Right lobe of liver (tissue), 6 donors: Measurements from ENCODE around the gene BBX. TPM values are rescaled to one million over a fixed set of nuclear protein-coding genes. Genes with fewer than 3 reads are reported as not detected.

Experiments used
- ATAC-seq, 4 donors: fragments of 200-7000 bp; cut with Tn5 transposase; one replicate each; pipeline ENCODE4 v1.9.1; 2020; ENCODE audit warnings: mild to moderate bottlenecking in 4 of 4, moderate library complexity in 4 of 4
- DNase-seq, 3 donors: peaks; one replicate each; pipeline ENCODE4 v3.0.0-alpha.2; 2020
- H3K27ac ChIP-seq, 3 donors: fragments of 200-600 bp; one replicate each; pipeline ENCODE4 v1.8.0; 2022
- H3K27me3 ChIP-seq, 2 donors: fragments of 200-600 bp; one replicate each; pipeline ENCODE4 v1.8.0; 2022
- H3K36me3 ChIP-seq, 4 donors: fragments of 200-600 bp; sonication (generic) in 1 of 4; one replicate each; pipeline versions ENCODE4 v1.5.1 to v1.8.0; 2017 to 2022; ENCODE audit warnings: control low read depth in 1 of 4
- H3K4me1 ChIP-seq, 4 donors: fragments of 200-600 bp; sonication (generic) in 1 of 4; one replicate each; pipeline versions ENCODE4 v1.5.1 to v1.8.0; 2017 to 2022; ENCODE audit warnings: control low read depth in 1 of 4
- H3K4me3 ChIP-seq, 3 donors: fragments of 200-600 bp; one replicate each; pipeline ENCODE4 v1.8.0; 2022
- H3K9me3 ChIP-seq, 4 donors: fragments of 200-600 bp; sonication (generic) in 1 of 4; one replicate each; pipeline versions ENCODE4 v1.5.1 to v1.8.0; 2017 to 2022; ENCODE audit warnings: control low read depth in 1 of 4
- POLR2A ChIP-seq: fragments of 450-650 bp; IDR thresholded peaks from one replicate; pipeline ENCODE4 v1.6.1; 2017; ENCODE audit warnings: antibody characterized with exemption, mild to moderate bottlenecking
- WGBS: methylation state at CpG from one replicate; pipeline ENCODE4 v1.1.6; 2018; ENCODE audit warnings: low coverage, low lambda C conversion rate; ENCODE audit not compliant: insufficient coverage; ENCODE audit errors: missing lambda C conversion rate; 5-methylcytosine and 5-hydroxymethylcytosine counted together
- intact Hi-C, 2 donors: fragments of 100-400 bp; cut with DNase I; formaldehyde crosslinking; loops; one replicate each; pipeline versions ENCODE4 v1.11.2 to v1.14.1; 2022
- total RNA-seq, 6 experiments: library from RNA; depleted of rRNA in 2 of 6; stranded (reverse); fragments of >200 nt in 2 of 6; fragmentation: NEBNext Ultra II Directional in 3 of 6; extraction: Animal tissue kit (Norgen Biotek cat#: 25700) in 3 of 6; gene quantifications; one replicate each; pipeline versions ENCODE4 v1.1.0 to v1.2.4, GENCODE V29; 2016 to 2023
- TF ChIP-seq, protein P1 (sequence below), 4 donors: fragments of 200-600 bp in 3 of 4; fragments of 450-650 bp in 1 of 4; IDR thresholded peaks; one replicate each; pipeline versions ENCODE4 v1.5.1 to v1.8.0; 2016 to 2022; ENCODE audit warnings: antibody characterized with exemption in 4 of 4, mild to moderate bottlenecking in 2 of 4
- donor health status: DM: no; HTN: yes; CAD: no.
- donor health status: DM: no; HTN: no; CAD: no.
- donor health status: DM: no; HTN: no; CAD: no.
- donor health status: DM: no; HTN: yes; CAD: no.
- donor health status: DM: no; HTN: yes; CAD: no.

BBX gene
- total RNA-seq, 6 experiments from 2014 or later = 15.0 to 22.4 (median 19.1) TPM

DNA sequence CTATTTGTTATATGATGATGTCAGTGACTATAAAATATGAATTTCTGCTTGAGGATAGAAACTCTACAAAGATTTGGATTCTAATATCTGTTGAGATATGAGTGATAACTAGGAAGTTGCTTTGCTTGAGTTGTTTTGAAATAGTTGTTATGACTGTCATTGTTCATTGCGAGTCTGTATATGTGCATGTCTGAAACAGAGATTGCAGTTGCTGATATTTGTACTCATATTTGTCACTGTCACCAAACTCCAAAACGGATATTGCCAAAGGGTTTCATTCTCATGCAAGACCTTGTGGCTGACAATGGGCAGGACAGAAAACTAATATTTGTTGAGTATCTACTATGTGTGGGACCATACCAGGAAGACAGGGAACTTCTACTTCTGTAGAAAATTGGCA lies 327.9 kb downstream of the BBX start:
- no peaks in the 10 kb centered on the region for H3K27me3 ChIP-seq
- TF ChIP-seq, protein P1, sequence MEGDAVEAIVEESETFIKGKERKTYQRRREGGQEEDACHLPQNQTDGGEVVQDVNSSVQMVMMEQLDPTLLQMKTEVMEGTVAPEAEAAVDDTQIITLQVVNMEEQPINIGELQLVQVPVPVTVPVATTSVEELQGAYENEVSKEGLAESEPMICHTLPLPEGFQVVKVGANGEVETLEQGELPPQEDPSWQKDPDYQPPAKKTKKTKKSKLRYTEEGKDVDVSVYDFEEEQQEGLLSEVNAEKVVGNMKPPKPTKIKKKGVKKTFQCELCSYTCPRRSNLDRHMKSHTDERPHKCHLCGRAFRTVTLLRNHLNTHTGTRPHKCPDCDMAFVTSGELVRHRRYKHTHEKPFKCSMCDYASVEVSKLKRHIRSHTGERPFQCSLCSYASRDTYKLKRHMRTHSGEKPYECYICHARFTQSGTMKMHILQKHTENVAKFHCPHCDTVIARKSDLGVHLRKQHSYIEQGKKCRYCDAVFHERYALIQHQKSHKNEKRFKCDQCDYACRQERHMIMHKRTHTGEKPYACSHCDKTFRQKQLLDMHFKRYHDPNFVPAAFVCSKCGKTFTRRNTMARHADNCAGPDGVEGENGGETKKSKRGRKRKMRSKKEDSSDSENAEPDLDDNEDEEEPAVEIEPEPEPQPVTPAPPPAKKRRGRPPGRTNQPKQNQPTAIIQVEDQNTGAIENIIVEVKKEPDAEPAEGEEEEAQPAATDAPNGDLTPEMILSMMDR (IDR thresholded peaks at IDR 0.05) = no peak
- H3K9me3 ChIP-seq = no peaks in the 10 kb centered on the region
- WGBS = 64% methylated on average over 2 of the region's 2 CpGs
- no peak for ATAC-seq
- H3K27ac ChIP-seq = no peak overlapping the region
- no peak overlapping the region for H3K4me3 ChIP-seq
- DNase-seq = no peak
- H3K36me3 ChIP-seq = no peaks in the 10 kb centered on the region
- peaks cover 0 to 5% (median 0%) of the 10 kb centered on the region in 4 donors for H3K4me1 ChIP-seq
- intact Hi-C loops = no loop called here

DNA sequence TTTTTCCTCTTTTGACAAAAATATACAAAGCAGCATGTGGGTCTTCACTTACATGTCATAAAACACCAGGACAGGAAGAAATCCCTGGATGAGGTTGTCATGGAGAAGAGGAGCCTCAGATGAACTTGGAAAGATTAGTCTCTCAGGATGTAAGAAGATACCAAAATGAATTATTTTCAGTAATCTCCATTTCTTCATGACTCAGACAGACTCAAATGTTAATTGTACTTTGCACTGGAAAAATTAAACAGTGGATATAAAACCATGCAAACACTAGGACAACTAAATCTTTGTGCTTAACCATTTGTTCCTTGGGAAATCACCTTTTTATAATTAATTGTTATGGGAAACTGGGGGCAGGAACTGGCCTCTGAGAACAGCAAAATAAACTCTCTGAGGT lies 331.1 kb downstream of the BBX start:
- intact Hi-C loops = no loop called here
- Histone ChIP-seq H3K36me3 (no peaks in the 10 kb centered on the region), H3K9me3 (no peaks in the 10 kb centered on the region), H3K4me3 (no peak overlapping the region), H3K4me1 (no peaks in the 10 kb centered on the region), H3K27me3 (no peaks in the 10 kb centered on the region), H3K27ac (no peak overlapping the region)
- DNase-seq = no peak
- no peak for TF ChIP-seq POLR2A
- TF ChIP-seq, protein P1 (IDR thresholded peaks at IDR 0.05) = no peak
- no peak for ATAC-seq

DNA sequence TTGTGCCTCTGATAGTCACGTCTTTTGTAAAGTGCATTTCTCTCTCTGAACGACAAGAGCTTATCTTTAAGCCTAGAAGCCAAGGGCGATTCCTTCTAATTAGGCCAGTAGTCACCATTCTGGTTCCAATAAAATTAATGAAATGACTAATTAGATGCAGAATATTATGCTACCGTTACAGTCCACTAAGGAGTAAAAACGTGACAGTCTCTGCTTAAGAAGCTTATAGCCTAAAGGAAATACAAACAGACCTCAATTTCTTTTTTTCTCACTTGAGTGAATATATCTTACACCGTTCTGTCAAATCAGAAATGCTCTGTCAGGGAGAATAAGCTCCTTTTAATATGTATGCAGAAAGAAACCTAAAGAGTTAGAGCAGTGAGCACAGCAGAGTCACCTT lies 332.0 kb downstream of the BBX start:
- TF ChIP-seq, protein P1 (IDR thresholded peaks at IDR 0.05) = no peak
- no peak for TF ChIP-seq POLR2A
- intact Hi-C loops = no loop called here
- WGBS = 59% methylated on average over 6 of the region's 6 CpGs
- Histone ChIP-seq H3K9me3 (no peaks in the 10 kb centered on the region), H3K27me3 (no peaks in the 10 kb centered on the region), H3K27ac (no peak overlapping the region), H3K4me3 (no peak overlapping the region), H3K36me3 (no peaks in the 10 kb centered on the region), H3K4me1 (no peaks in the 10 kb centered on the region)
- DNase-seq = no peak
- no peak for ATAC-seq

DNA sequence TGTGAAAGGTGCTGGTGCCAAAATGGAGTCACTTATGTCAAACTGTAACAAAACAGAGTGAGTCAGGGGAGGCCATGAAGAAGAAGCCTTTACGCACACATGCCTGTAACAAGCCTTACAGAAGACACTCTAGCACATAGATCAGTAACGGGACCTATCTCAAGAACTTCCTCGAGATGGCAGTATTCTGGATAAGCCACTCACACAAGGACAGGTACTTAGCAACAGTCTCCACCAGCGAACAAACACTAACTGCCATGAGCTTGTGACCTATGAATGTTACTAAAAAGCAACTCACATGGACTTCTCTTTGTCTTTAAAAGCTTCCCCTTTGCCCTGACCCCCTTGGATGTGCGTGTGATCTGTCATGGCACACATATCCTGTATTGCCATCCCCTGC lies 332.9 kb downstream of the BBX start:
- peak in 3 of 4 donors; percentile 39 to 52 (median 52) for ATAC-seq
- no peak for TF ChIP-seq POLR2A
- TF ChIP-seq, protein P1 (IDR thresholded peaks at IDR 0.05) = peak in 1 of 4 donors; percentile 26

DNA sequence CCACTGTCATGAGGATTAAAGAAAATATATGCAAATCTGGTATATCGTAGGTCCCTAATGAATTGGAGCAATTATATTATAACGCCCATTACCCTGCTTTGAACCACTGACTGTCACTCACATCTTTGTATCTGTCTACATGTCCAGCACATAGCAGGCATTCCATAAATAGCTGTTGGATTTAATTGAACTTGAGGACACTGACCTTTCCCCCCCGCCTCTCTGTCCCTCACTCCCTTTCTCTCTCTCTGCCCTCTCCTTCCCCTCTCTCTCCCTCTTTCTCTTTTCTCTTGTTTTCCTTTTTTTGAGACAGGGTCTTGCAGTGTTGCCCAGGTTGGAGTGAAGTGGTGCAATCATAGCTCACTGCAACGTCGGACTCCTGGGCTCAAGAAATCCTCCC lies 335.1 kb downstream of the BBX start:
- 63% methylated on average over 5 of the region's 5 CpGs for WGBS
- Histone ChIP-seq H3K4me3 (no peak overlapping the region), H3K27ac (no peak overlapping the region), H3K4me1 (no peaks in the 10 kb centered on the region), H3K36me3 (no peaks in the 10 kb centered on the region), H3K9me3 (no peaks in the 10 kb centered on the region), H3K27me3 (no peaks in the 10 kb centered on the region)
- ATAC-seq = no peak
- no peak for DNase-seq
- TF ChIP-seq, protein P1 (IDR thresholded peaks at IDR 0.05) = no peak
- TF ChIP-seq POLR2A = no peak
- intact Hi-C loops = no loop called here

More for the DNA sequence above, 332.9 kb downstream of the BBX start:
- WGBS = 52% methylated on average over 5 of the region's 5 CpGs
- no peak overlapping the region for H3K27ac ChIP-seq
- DNase-seq = no peak
- no peak overlapping the region for H3K4me3 ChIP-seq
- intact Hi-C loops = no loop called here
- H3K36me3 ChIP-seq = no peaks in the 10 kb centered on the region
- H3K27me3 ChIP-seq = no peaks in the 10 kb centered on the region
- no peaks in the 10 kb centered on the region for H3K9me3 ChIP-seq
- H3K4me1 ChIP-seq = no peaks in the 10 kb centered on the region
